Subcutaneous abdominal adipose tissue (tissue), 5 donors: ENCODE results near the gene THAP5.

ENCODE experiments used
- H3K27ac ChIP-seq: one replicate; pipeline ENCODE4 v1.7.0; 2013; ENCODE audit warnings: low read depth, mild to moderate bottlenecking, inconsistent platforms, low read length, moderate library complexity
- H3K27me3 ChIP-seq, 5 donors: one replicate each; pipeline ENCODE4 v1.7.0; 2013; ENCODE audit warnings: low read length in 5 of 5, inconsistent platforms in 1 of 5; ENCODE audit not compliant: control insufficient read depth in 5 of 5, insufficient read depth in 4 of 5
- H3K36me3 ChIP-seq, 5 donors: one replicate each; pipeline ENCODE4 v1.7.0; 2013; ENCODE audit warnings: low read length in 5 of 5; ENCODE audit not compliant: control insufficient read depth in 5 of 5, insufficient read depth in 5 of 5
- H3K4me1 ChIP-seq, 5 donors: one replicate each; pipeline ENCODE4 v1.7.0; 2013; ENCODE audit warnings: low read length in 5 of 5, mild to moderate bottlenecking in 3 of 5, moderate library complexity in 1 of 5; ENCODE audit not compliant: control insufficient read depth in 5 of 5, insufficient read depth in 5 of 5
- H3K4me3 ChIP-seq, 5 donors: one replicate each; pipeline ENCODE4 v1.7.0; 2013; ENCODE audit warnings: low read length in 5 of 5, low read depth in 1 of 5
- H3K9ac ChIP-seq, 5 donors: one replicate each; pipeline ENCODE4 v1.7.0; 2013; ENCODE audit warnings: low read length in 5 of 5, mild to moderate bottlenecking in 4 of 5, moderate library complexity in 3 of 5
- H3K9me3 ChIP-seq, 5 donors: one replicate each; pipeline ENCODE4 v1.7.0; 2013; ENCODE audit warnings: low read length in 5 of 5; ENCODE audit not compliant: control insufficient read depth in 5 of 5
- donor health status: healthy.
- donor health status: healthy.
- donor health status: healthy.
- donor health status: healthy.
- donor health status: healthy.

THAP5 gene

DNA sequence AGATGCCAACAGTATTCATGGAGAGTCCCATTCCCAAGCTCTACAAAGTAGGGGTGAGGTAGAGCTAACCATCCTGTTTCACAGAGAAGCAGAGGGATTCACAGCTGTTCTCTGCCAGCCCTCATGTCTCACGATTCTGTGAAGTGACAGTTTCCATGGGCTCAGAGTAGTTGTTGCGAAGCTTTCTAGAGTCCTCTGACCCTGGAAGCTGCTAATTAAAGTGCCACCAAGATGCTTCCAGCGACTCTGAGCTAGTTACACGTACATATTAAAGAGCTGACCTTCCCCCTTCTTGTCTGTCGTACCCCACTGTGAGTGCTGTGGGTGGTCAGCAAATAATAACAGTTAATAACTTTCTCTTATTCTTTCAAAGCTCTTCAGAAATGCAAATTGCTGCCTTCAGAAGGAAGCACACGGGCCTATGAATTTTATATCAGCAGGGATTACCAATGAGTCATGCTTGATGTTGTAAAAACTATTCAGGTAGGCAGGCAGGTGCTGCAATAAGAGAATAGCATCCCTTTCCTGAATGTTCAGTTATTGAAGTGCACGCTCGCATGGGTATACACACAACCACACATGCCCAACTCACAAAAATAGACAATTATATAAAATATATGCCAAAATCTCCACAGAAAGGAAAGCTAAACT is 34.3 kb upstream of the THAP5 start:
- Histone ChIP-seq H3K4me1 (no peaks in the 10 kb centered on the region), H3K4me3 (no peak overlapping the region), H3K36me3 (no peaks in the 10 kb centered on the region), H3K27ac (no peak overlapping the region), H3K9ac (no peak overlapping the region), H3K9me3 (no peaks in the 10 kb centered on the region), H3K27me3 (peaks cover 0 to 3% (median 0%) of the 10 kb centered on the region in 5 donors)

- H3K27ac ChIP-seq: no peak overlapping the region
Observed at GRCh38 chr7:108600399-108600798, 30.9 kb upstream of the THAP5 start.

DNA sequence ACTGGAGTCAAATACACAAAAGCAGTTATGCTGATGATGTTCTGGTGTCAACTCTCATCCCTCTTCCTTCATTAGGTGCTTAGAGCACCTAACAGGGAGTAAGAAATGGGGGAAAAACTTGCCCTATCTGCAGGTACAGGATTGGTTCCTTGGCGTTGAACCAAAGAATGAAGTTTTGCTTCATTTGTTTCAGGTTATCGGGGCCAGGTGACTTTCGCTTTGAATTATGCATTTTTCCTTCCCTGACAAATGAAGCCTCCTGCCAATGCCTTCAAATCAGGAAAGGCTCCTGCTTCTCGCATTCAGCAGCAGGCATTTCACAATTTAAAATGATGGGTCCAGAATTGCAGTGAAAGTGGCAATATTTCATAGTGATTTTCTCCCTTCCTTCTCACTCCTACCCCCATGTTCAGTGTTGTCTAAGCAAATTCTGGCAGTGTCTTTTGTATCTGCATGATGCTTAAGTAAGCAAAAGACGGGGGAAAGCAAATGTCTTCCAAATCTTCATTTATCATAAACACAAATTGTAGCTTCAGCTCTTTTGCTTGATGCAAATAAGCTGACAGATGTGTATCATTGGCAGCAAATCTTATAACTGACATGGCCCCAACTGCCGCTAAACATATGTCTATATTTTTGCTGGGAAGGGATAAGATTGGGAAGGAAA is 29.5 kb upstream of the THAP5 start:
- no peak overlapping the region for H3K4me3 ChIP-seq
- H3K4me1 ChIP-seq: no peaks in the 10 kb centered on the region
- H3K9me3 ChIP-seq: no peaks in the 10 kb centered on the region
- no peak overlapping the region for H3K9ac ChIP-seq
- no peak overlapping the region for H3K27ac ChIP-seq
- H3K36me3 ChIP-seq: no peaks in the 10 kb centered on the region
- peaks cover 0 to 3% (median 0%) of the 10 kb centered on the region in 5 donors for H3K27me3 ChIP-seq

More at GRCh38 chr7:108600399-108600798, 30.9 kb upstream of the THAP5 start:
- H3K36me3 ChIP-seq: no peaks in the 10 kb centered on the region
- peaks cover 0 to 3% (median 0%) of the 10 kb centered on the region in 5 donors for H3K27me3 ChIP-seq
- no peaks in the 10 kb centered on the region for H3K9me3 ChIP-seq
- H3K4me1 ChIP-seq: no peaks in the 10 kb centered on the region
- H3K9ac ChIP-seq: no peak overlapping the region
- H3K4me3 ChIP-seq: no peak overlapping the region

DNA sequence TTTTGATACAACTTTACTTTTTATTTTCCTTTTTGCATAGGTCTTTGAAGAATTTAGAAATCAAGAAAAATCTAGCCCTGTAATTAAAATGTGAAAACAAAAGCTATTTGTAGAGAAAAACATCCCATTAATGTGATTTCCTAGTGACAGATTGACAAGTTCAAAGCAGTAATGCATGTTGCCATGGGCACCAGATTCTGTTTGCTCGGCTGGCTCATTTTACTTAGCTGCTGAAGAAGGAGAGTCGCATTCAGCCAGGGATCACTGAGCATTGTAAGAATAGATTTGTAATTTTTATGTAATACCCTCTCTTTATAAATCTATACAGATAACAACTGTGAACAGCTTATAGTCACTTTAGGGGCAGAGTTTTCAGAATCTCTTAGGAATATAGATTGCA is 28.6 kb upstream of the THAP5 start:
- no peak overlapping the region for H3K27ac ChIP-seq
- H3K36me3 ChIP-seq: no peaks in the 10 kb centered on the region
- no peak overlapping the region for H3K4me3 ChIP-seq
- H3K27me3 ChIP-seq: peaks cover 0 to 3% (median 0%) of the 10 kb centered on the region in 5 donors
- no peaks in the 10 kb centered on the region for H3K4me1 ChIP-seq
- no peak overlapping the region for H3K9ac ChIP-seq
- H3K9me3 ChIP-seq: no peaks in the 10 kb centered on the region

- Histone ChIP-seq H3K4me1 (no peaks in the 10 kb centered on the region), H3K9ac (no peak overlapping the region), H3K36me3 (no peaks in the 10 kb centered on the region), H3K27ac (no peak overlapping the region), H3K27me3 (peaks cover 0 to 3% (median 0%) of the 10 kb centered on the region in 5 donors), H3K9me3 (no peaks in the 10 kb centered on the region), H3K4me3 (no peak overlapping the region)
Observed at GRCh38 chr7:108596560-108596959, 27.1 kb upstream of the THAP5 start.

DNA sequence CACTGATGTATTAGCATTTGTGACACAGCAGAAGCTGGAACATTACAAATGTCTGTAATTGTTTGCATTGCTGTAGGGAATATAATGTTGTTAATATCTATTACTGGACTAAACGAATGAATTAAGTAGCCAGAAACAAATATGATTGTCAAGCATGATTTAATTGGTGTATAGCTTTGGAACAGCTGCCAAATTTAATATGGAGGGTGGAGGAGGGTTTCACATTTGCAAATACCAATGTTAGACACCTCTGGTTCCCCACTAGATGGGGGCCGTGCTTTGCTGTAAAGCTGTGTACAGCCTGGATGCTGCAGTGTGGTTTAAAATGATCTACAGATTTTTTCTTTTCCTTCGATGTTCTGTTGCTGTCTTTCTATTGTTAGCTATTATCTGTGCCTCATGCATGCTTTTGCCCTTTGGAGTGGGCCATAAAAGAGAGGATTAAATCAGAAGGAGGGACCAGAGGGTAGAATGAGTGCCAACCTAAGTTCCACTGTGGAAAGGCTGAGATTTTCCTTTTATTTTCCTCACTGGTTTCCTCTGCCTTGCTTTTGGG is 23.2 kb upstream of the THAP5 start:
- H3K9ac ChIP-seq: no peak overlapping the region

DNA sequence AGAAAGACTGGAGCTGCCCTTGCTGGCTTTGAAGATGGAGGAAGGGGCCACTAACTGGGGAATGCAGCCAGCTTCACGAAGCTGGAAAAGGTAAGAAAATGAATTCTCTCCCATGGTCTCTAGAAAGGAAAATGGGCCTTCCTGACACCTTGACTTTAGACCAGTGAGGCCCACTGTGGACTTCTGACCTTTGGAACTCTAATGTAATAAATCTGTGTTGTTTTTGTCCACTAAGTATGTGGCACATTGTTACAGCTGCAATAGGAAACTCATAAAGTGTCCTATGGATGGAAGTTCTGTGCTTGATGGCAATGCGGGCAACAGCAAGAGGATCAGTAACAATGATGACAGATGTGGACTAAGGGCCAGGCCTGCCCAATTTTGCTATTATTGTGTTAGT is 21.1 kb upstream of the THAP5 start:
- no peaks in the 10 kb centered on the region for H3K9me3 ChIP-seq
- H3K27ac ChIP-seq: no peak overlapping the region
- H3K4me3 ChIP-seq: no peak overlapping the region
- no peaks in the 10 kb centered on the region for H3K36me3 ChIP-seq
- H3K9ac ChIP-seq: no peak overlapping the region
- H3K4me1 ChIP-seq: no peaks in the 10 kb centered on the region
- H3K27me3 ChIP-seq: no peaks in the 10 kb centered on the region

More for the DNA sequence above, 23.2 kb upstream of the THAP5 start:
- Histone ChIP-seq H3K27ac (no peak overlapping the region), H3K4me1 (no peaks in the 10 kb centered on the region), H3K27me3 (no peaks in the 10 kb centered on the region), H3K4me3 (no peak overlapping the region), H3K36me3 (no peaks in the 10 kb centered on the region), H3K9me3 (no peaks in the 10 kb centered on the region)

- no peaks in the 10 kb centered on the region for H3K4me1 ChIP-seq
- H3K4me3 ChIP-seq: no peak overlapping the region
- H3K9ac ChIP-seq: no peak overlapping the region
- H3K9me3 ChIP-seq: no peaks in the 10 kb centered on the region
- H3K27me3 ChIP-seq: no peaks in the 10 kb centered on the region
- no peaks in the 10 kb centered on the region for H3K36me3 ChIP-seq
- H3K27ac ChIP-seq: no peak overlapping the region
Observed at GRCh38 chr7:108589874-108590273, 20.4 kb upstream of the THAP5 start.

DNA sequence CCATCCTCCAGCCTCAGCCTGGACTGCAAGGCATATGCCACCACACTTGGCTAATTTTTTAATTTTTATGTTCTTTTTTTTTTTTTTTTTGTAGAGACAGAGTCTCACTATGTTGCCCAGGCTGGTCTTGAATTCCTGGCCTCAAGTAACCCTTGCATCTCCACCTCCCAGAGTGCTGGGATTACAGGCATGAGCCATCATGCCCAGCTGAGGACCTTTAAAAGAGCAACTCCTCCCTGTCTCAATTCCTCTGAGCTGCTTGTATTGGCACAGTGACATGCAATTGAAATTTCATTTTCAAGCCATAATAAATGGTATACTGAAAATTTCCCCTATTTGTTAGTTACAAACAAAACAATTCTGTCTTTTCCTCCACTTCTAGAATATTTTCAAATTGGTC is 19.7 kb upstream of the THAP5 start:
- Histone ChIP-seq H3K27ac (no peak overlapping the region), H3K9ac (no peak overlapping the region), H3K4me1 (no peaks in the 10 kb centered on the region), H3K4me3 (no peak overlapping the region), H3K27me3 (no peaks in the 10 kb centered on the region), H3K9me3 (no peaks in the 10 kb centered on the region), H3K36me3 (no peaks in the 10 kb centered on the region)

- Histone ChIP-seq H3K4me3 (no peak overlapping the region), H3K27ac (no peak overlapping the region), H3K9ac (no peak overlapping the region), H3K4me1 (peaks cover 0 to 10% (median 5%) of the 10 kb centered on the region in 5 donors), H3K27me3 (no peaks in the 10 kb centered on the region), H3K36me3 (no peaks in the 10 kb centered on the region), H3K9me3 (no peaks in the 10 kb centered on the region)
Observed at GRCh38 chr7:108586274-108586710, 16.8 kb upstream of the THAP5 start.
